ENCODE measurements around the gene ATP9A. TPM values are rescaled to one million over a fixed set of nuclear protein-coding genes. Genes with fewer than 3 reads are reported as not detected.

ATP9A gene
- total and polyA plus RNA-seq, 10 of the 15 experiments (the other 5 are each of a cell fraction or from before 2014, with no cell fraction given): 0.03 to 0.81 (median 0.14) TPM

- in situ Hi-C loops (cut with MboI) (no loop called here), intact Hi-C loops (cut with micrococcal nuclease; ENCODE audit: unreplicated experiment) (no loop called here)
- H2AFZ ChIP-seq (ENCODE audit: control insufficient read depth, low read depth, low read length): no peak overlapping the region
- ChIA-PET CTCF (no interaction called here), POLR2A (interaction anchor here (0.6 kb wide), 2 partner anchors 209 to 373 kb away, joined by 3 read pairs; no protein-coding TSS in a partner anchor), RAD21 (ENCODE audit: unreplicated experiment) (no interaction called here), SMC1A (ENCODE audit: uncharacterized antibody, unreplicated experiment) (no interaction called here)
- ATAC-seq: no peak
- H3K4me3 ChIP-seq: no peak overlapping the region
- H3K9me3 ChIP-seq (replicated peaks; ENCODE audit: control insufficient read depth, insufficient read depth, low read length): no peaks in the 10 kb centered on the region
- 27% methylated on average over 3 of the region's 3 CpGs for WGBS (ENCODE audit: insufficient coverage, insufficient replicate concordance, low lambda C conversion rate, missing lambda C conversion rate)
- no peak overlapping the region for H3K9ac ChIP-seq (ENCODE audit: control insufficient read depth, insufficient read depth, low read length)
- FAIRE-seq: no peak
- no TSS peak for BruUV-seq (replicated peaks)
- H3K79me2 ChIP-seq (ENCODE audit: control insufficient read depth, insufficient read depth, low read length): no peaks in the 10 kb centered on the region
- no peak for DNase-seq (ENCODE audit: low read depth, low spot score)
- H3K4me2 ChIP-seq (ENCODE audit: control insufficient read depth, insufficient read depth): no peak overlapping the region
- H3K27ac ChIP-seq (ENCODE audit: control insufficient read depth, insufficient read depth): no peak overlapping the region
- H3K4me1 ChIP-seq (ENCODE audit: control insufficient read depth, insufficient read depth, low read length): no peaks in the 10 kb centered on the region
- no peaks in the 10 kb centered on the region for H3K36me3 ChIP-seq (ENCODE audit: control insufficient read depth in 2 of 2, insufficient read depth in 2 of 2, low read length in 1 of 2)
- H3K27me3 ChIP-seq (replicated peaks in 1 of 2; ENCODE audit: control insufficient read depth in 2 of 2, insufficient read depth in 2 of 2, low read length in 1 of 2): no peaks in the 10 kb centered on the region
- TF ChIP-seq FOS (IDR thresholded peaks at IDR 0.05; ENCODE audit: borderline replicate concordance, extremely low read depth, insufficient read length) (no peak), KLF5 (IDR thresholded peaks at IDR 0.05; ENCODE audit: partially characterized antibody) (no peak), CEBPB (IDR thresholded peaks at IDR 0.05; ENCODE audit: borderline replicate concordance in 1 of 2, low read depth in 2 of 2, low read length in 2 of 2) (no peak), FOXK2 (IDR thresholded peaks at IDR 0.05) (no peak), HCFC1 (IDR thresholded peaks at IDR 0.05; ENCODE audit: low read length) (no peak), YY1 (IDR thresholded peaks at IDR 0.05; ENCODE audit: low read depth, low read length) (no peak), CEBPZ (IDR thresholded peaks at IDR 0.05; ENCODE audit: low read depth, low read length) (no peak), NFIC (IDR thresholded peaks at IDR 0.05; ENCODE audit: low read depth, low read length) (no peak), JUND (IDR thresholded peaks at IDR 0.05; ENCODE audit: low read depth, low read length) (no peak), NKRF (conservative IDR thresholded peaks at IDR 0.05) (no peak), RB1 (IDR thresholded peaks at IDR 0.05; ENCODE audit: borderline replicate concordance) (no peak), KDM1A (IDR thresholded peaks at IDR 0.05; ENCODE audit: borderline replicate concordance) (no peak), TAF1 (IDR thresholded peaks at IDR 0.05; ENCODE audit: borderline replicate concordance, low read depth, low read length) (no peak), CREB1 (IDR thresholded peaks at IDR 0.05; ENCODE audit: low read depth) (no peak)
- H4K20me1 ChIP-seq (ENCODE audit: control insufficient read depth, insufficient read depth): no peaks in the 10 kb centered on the region
Measured at GRCh38 chr20:51745804-51746203, 22.4 kb downstream of the ATP9A start.

Data from GM12878 (cell line).